ENCODE data around the gene UNC13C.

The UNC13C gene

GRCh38 chr15:54345827-54346226, 367.6 kb downstream of the UNC13C start:
- TF ChIP-seq CTCF (conservative IDR thresholded peaks at IDR 0.05; ENCODE audit: low read length): no peak
- DNase-seq (ENCODE audit: low read depth): no peak
- H3K4me3 ChIP-seq (ENCODE audit: low read length): no peak overlapping the region

DNA sequence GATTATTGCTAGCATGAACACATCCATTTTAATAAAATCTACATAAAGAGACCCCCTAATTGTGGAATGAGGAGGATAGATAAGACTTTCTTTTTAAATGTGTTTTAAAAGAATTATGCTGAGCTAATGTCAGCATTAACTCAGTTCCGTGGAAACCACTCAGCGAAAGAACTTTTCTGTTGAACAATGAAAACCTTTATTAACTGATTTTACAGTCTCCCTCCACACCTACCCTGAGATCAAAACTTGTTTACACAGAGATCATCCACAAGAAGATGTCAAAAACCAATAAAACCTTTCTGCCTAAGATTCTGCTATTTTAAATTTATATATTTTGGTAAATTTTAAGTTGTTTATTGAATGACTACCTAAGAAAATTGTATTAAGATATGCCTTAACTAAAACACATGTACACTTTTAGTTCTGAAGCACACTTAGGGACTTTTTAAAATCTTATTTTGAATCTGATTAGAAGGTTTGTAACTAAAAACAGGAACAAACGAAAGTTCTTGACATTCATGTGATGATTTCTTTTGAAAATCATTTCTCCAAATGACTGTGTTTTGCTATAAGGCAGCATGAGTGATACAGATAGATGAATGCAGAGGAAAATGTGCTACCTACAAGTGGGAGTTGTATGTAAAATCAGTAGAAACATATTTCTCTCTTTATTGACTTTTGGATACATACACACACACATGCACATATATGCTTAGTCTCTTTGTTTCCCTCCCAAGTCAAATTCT, 369.0 kb downstream of the UNC13C start:
- H3K4me3 ChIP-seq (ENCODE audit: low read length): no peak overlapping the region
- no peak for TF ChIP-seq CTCF (conservative IDR thresholded peaks at IDR 0.05; ENCODE audit: low read length)
- no peak for DNase-seq (ENCODE audit: low read depth)

DNA sequence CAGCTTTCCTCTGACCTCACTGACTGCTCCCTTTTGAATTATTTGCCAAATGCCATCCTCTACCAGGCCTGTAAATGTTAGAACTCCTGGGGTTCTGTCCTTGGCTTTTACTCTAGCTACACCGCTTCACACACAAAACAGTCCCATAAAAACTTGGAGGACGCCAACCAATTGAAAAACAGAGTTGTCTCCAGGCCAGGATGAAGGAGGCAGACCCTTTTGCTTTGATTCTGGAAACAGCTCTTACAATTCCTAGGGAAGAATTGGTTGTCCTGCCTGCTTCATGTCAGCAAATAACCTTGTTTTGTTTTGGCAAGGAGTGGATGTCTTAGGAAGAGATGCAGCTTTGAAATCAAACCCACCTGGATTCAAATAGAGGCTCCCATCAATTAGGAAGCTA, 375.5 kb downstream of the UNC13C start:
- TF ChIP-seq CTCF (conservative IDR thresholded peaks at IDR 0.05; ENCODE audit: low read length): no peak
- H3K4me3 ChIP-seq (ENCODE audit: low read length): no peak overlapping the region
- no peak for DNase-seq (ENCODE audit: low read depth)

DNA sequence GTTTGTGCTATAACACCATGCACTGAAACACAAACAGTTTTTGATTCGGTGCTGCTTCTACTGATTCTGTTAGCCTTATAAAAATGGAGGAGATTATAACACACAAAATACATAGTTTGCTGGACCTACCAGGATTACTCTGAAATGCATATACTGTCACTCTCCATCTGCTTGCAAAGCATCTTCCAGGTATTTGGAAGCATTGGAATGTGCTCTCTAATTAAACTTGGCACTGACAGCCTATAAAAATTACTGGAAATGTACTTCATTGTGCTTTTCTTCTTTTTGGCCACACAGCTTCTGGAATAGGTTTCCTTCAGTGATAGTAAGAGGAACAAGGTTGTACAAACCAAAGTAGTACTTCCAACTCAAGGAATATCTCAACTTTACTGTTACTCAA, 376.1 kb downstream of the UNC13C start:
- no peak overlapping the region for H3K4me3 ChIP-seq (ENCODE audit: low read length)
- no peak for DNase-seq (ENCODE audit: low read depth)
- TF ChIP-seq CTCF (conservative IDR thresholded peaks at IDR 0.05; ENCODE audit: low read length): no peak

DNA sequence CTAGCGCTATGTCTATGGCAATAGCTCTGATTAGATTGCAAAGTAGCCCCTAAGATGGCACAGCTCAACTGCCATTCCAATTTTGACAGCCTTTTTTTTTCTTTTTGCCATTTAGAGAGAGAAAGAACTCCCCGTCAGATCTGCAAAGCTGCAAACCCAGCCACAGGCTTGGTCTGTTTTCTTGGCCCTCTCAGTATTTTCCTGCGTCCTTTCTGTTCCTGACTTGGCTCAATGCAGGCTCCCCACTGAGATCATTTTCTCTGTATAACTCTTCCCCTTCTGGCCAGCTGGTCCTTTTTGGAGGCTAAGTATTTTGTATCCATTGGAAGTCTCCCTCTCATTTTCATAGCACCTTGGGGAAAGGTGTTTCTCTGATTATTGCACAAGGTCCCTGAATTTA, 386.7 kb downstream of the UNC13C start:
- TF ChIP-seq CTCF (conservative IDR thresholded peaks at IDR 0.05; ENCODE audit: low read length): no peak
- no peak overlapping the region for H3K4me3 ChIP-seq (ENCODE audit: low read length)
- DNase-seq (ENCODE audit: low read depth): no peak

DNA sequence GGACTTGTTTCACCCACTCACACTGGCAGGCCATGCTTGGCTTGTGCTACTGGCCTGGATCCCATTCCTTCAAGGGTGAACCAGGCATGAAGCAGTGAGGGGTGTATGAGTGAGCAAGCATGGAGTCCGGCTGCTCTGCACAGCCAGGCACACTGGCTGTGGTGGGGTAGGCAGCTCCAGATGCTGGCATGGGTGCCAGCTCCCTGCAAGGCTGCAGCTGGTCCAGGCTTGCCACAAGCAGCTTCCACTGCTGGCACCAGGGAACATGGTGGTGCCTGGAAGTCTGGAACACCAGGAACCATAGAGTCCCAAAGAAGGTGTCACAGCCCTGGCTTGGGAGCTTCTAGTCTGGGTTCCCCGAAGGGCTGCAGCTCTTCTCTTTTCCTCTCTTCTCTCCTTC, 395.1 kb downstream of the UNC13C start:
- TF ChIP-seq CTCF (conservative IDR thresholded peaks at IDR 0.05; ENCODE audit: low read length): no peak
- no peak for DNase-seq (ENCODE audit: low read depth)
- H3K4me3 ChIP-seq (ENCODE audit: low read length): no peak overlapping the region

DNA sequence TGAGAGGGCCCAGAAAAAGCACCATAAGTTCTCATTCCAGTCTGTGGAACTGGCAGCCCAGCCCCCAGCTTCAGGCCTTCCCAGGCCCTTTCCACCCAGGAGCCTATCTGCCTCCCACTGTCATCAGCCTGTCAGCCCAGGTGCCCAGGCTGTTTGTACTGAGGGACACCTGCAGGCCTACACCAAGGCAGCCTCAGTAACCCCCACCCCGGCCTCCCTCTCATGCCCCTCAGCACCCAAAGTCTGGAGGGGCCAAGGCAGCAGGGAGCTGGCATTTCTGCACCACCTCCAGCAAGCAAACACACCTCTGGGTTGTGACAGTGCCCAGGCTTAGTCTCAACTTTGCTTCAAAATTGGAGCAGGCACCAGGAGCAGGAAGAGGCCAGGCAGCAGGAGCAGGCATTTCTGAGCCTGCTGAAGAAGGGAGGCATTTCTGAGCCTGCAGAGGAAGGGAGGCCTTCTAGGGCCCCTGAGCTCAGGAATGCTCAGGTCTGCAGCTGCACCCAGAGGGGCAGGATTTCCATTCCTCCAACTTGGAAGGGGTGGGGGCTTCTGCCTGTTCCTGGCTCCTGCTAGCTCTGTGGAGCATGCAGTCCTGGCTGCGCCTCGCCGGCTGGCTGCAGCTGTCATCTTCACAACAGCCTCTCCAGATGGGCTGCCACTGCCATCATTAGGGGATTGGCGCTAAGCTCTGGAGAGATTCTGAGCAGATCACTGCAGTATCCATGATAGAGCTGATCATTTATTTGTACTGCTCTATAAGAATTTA, 396.1 kb downstream of the UNC13C start:
- H3K4me3 ChIP-seq (ENCODE audit: low read length): no peak overlapping the region
- DNase-seq (ENCODE audit: low read depth): no peak
- TF ChIP-seq CTCF (conservative IDR thresholded peaks at IDR 0.05; ENCODE audit: low read length): no peak
